ENCODE data around the gene MGMT.
A peak's percentile ranks its signal among the peaks of the same experiment; 100 is the strongest.

MGMT gene

GRCh38 chr10:129601737-129602136 lies 134.7 kb downstream of the MGMT start:
- H3K36me3 Mint-ChIP-seq = peaks cover 9% of the 10 kb centered on the region
- peak; percentile 65 for ATAC-seq (ENCODE audit: low read depth)
- H3K27me3 Mint-ChIP-seq = no peaks in the 10 kb centered on the region
- peaks cover 21% of the 10 kb centered on the region for H3K4me1 Mint-ChIP-seq
- no peak overlapping the region for H3K4me3 Mint-ChIP-seq
- peak overlapping the region; percentile 79 for H3K27ac Mint-ChIP-seq
- H3K9me3 Mint-ChIP-seq = no peaks in the 10 kb centered on the region
- DNase-seq (ENCODE audit: low spot score in 2 of 2) = peak in 1 of 2 donors; percentile 41

GRCh38 chr10:129602938-129603535 lies 136.0 kb downstream of the MGMT start:
- Mint-ChIP-seq H3K9me3 (no peaks in the 10 kb centered on the region), H3K36me3 (peaks cover 4% of the 10 kb centered on the region), H3K27me3 (no peaks in the 10 kb centered on the region), H3K27ac (peak overlapping the region; percentile 91), H3K4me3 (no peak overlapping the region), H3K4me1 (peaks cover 23% of the 10 kb centered on the region)
- ATAC-seq (ENCODE audit: low read depth) = no peak
- DNase-seq (ENCODE audit: low spot score in 2 of 2) = no peak

GRCh38 chr10:129604333-129605032 lies 137.4 kb downstream of the MGMT start:
- no peak overlapping the region for H3K4me3 Mint-ChIP-seq
- peak overlapping the region; percentile 91 for H3K27ac Mint-ChIP-seq
- H3K36me3 Mint-ChIP-seq = peaks cover 2% of the 10 kb centered on the region
- DNase-seq (ENCODE audit: low spot score in 2 of 2) (no peak), ATAC-seq (ENCODE audit: low read depth) (no peak)
- H3K9me3 Mint-ChIP-seq = no peaks in the 10 kb centered on the region
- H3K4me1 Mint-ChIP-seq = peaks cover 23% of the 10 kb centered on the region
- no peaks in the 10 kb centered on the region for H3K27me3 Mint-ChIP-seq

- no peaks in the 10 kb centered on the region for H3K27me3 Mint-ChIP-seq
- H3K4me1 Mint-ChIP-seq = peaks cover 23% of the 10 kb centered on the region
- peak overlapping the region; percentile 81 for H3K4me3 Mint-ChIP-seq
- ATAC-seq (ENCODE audit: low read depth) = peak; percentile 33
- no peaks in the 10 kb centered on the region for H3K9me3 Mint-ChIP-seq
- H3K27ac Mint-ChIP-seq = peak overlapping the region; percentile 91
- H3K36me3 Mint-ChIP-seq = no peaks in the 10 kb centered on the region
- peak in 1 of 2 donors; percentile 14 for DNase-seq (ENCODE audit: low spot score in 2 of 2)
Observed at GRCh38 chr10:129605266-129605985, 138.4 kb downstream of the MGMT start.

- Mint-ChIP-seq H3K27me3 (no peaks in the 10 kb centered on the region), H3K27ac (peak overlapping the region; percentile 91), H3K4me3 (peak overlapping the region; percentile 81), H3K36me3 (peaks cover 2% of the 10 kb centered on the region), H3K9me3 (no peaks in the 10 kb centered on the region), H3K4me1 (peaks cover 23% of the 10 kb centered on the region)
- peak in 1 of 2 donors; percentile 42 for DNase-seq (ENCODE audit: low spot score in 2 of 2)
- peak; percentile 79 for ATAC-seq (ENCODE audit: low read depth)
Observed at GRCh38 chr10:129605986-129606518, 139.0 kb downstream of the MGMT start.

GRCh38 chr10:129607607-129608109 lies 140.6 kb downstream of the MGMT start:
- no peaks in the 10 kb centered on the region for H3K27me3 Mint-ChIP-seq
- DNase-seq (ENCODE audit: low spot score in 2 of 2) = no peak
- peaks cover 17% of the 10 kb centered on the region for H3K4me1 Mint-ChIP-seq
- H3K9me3 Mint-ChIP-seq = no peaks in the 10 kb centered on the region
- no peak for ATAC-seq (ENCODE audit: low read depth)
- H3K4me3 Mint-ChIP-seq = no peak overlapping the region
- no peak overlapping the region for H3K27ac Mint-ChIP-seq
- peaks cover 3% of the 10 kb centered on the region for H3K36me3 Mint-ChIP-seq

- H3K9me3 Mint-ChIP-seq = no peaks in the 10 kb centered on the region
- no peak overlapping the region for H3K27ac Mint-ChIP-seq
Observed at GRCh38 chr10:129608653-129609052, 141.6 kb downstream of the MGMT start.

GRCh38 chr10:129609551-129609950 lies 142.5 kb downstream of the MGMT start:
- Mint-ChIP-seq H3K9me3 (no peaks in the 10 kb centered on the region), H3K27ac (peak overlapping the region; percentile 35), H3K36me3 (peaks cover 3% of the 10 kb centered on the region), H3K4me1 (peaks cover 17% of the 10 kb centered on the region), H3K27me3 (no peaks in the 10 kb centered on the region), H3K4me3 (no peak overlapping the region)
- DNase-seq (ENCODE audit: low spot score in 2 of 2) = no peak
- ATAC-seq (ENCODE audit: low read depth) = no peak

More at GRCh38 chr10:129608653-129609052, 141.6 kb downstream of the MGMT start:
- DNase-seq (ENCODE audit: low spot score in 2 of 2) (no peak), ATAC-seq (ENCODE audit: low read depth) (no peak)
- no peak overlapping the region for H3K4me3 Mint-ChIP-seq
- H3K4me1 Mint-ChIP-seq = peaks cover 17% of the 10 kb centered on the region
- H3K36me3 Mint-ChIP-seq = peaks cover 3% of the 10 kb centered on the region
- no peaks in the 10 kb centered on the region for H3K27me3 Mint-ChIP-seq

GRCh38 chr10:129612481-129613109 lies 145.6 kb downstream of the MGMT start:
- Mint-ChIP-seq H3K27me3 (no peaks in the 10 kb centered on the region), H3K27ac (no peak overlapping the region), H3K36me3 (peaks cover 15% of the 10 kb centered on the region), H3K9me3 (no peaks in the 10 kb centered on the region), H3K4me3 (no peak overlapping the region), H3K4me1 (peaks cover 11% of the 10 kb centered on the region)
- DNase-seq (ENCODE audit: low spot score in 2 of 2) = no peak
- ATAC-seq (ENCODE audit: low read depth) = no peak

GRCh38 chr10:129613377-129613980 lies 146.4 kb downstream of the MGMT start:
- DNase-seq (ENCODE audit: low spot score in 2 of 2) = no peak
- ATAC-seq (ENCODE audit: low read depth) = no peak
- no peak overlapping the region for H3K4me3 Mint-ChIP-seq
- no peaks in the 10 kb centered on the region for H3K9me3 Mint-ChIP-seq
- peaks cover 13% of the 10 kb centered on the region for H3K4me1 Mint-ChIP-seq
- H3K27me3 Mint-ChIP-seq = no peaks in the 10 kb centered on the region
- H3K27ac Mint-ChIP-seq = no peak overlapping the region
- peaks cover 16% of the 10 kb centered on the region for H3K36me3 Mint-ChIP-seq

GRCh38 chr10:129614341-129614740 lies 147.3 kb downstream of the MGMT start:
- Mint-ChIP-seq H3K36me3 (peaks cover 18% of the 10 kb centered on the region), H3K4me1 (peaks cover 15% of the 10 kb centered on the region)
- no peak for ATAC-seq (ENCODE audit: low read depth)

GRCh38 chr10:129615381-129615780 lies 148.3 kb downstream of the MGMT start:
- Mint-ChIP-seq H3K36me3 (peaks cover 20% of the 10 kb centered on the region), H3K27ac (no peak overlapping the region), H3K27me3 (no peaks in the 10 kb centered on the region), H3K9me3 (no peaks in the 10 kb centered on the region), H3K4me3 (no peak overlapping the region), H3K4me1 (peaks cover 17% of the 10 kb centered on the region)
- ATAC-seq (ENCODE audit: low read depth) (no peak), DNase-seq (ENCODE audit: low spot score in 2 of 2) (no peak)

More at GRCh38 chr10:129614341-129614740, 147.3 kb downstream of the MGMT start:
- no peaks in the 10 kb centered on the region for H3K9me3 Mint-ChIP-seq
- H3K27ac Mint-ChIP-seq = no peak overlapping the region
- no peaks in the 10 kb centered on the region for H3K27me3 Mint-ChIP-seq
- DNase-seq (ENCODE audit: low spot score in 2 of 2) = no peak
- no peak overlapping the region for H3K4me3 Mint-ChIP-seq

- H3K4me1 Mint-ChIP-seq = peaks cover 17% of the 10 kb centered on the region
- no peaks in the 10 kb centered on the region for H3K9me3 Mint-ChIP-seq
- ATAC-seq (ENCODE audit: low read depth) (no peak), DNase-seq (ENCODE audit: low spot score in 2 of 2) (no peak)
- H3K36me3 Mint-ChIP-seq = peaks cover 19% of the 10 kb centered on the region
- no peak overlapping the region for H3K4me3 Mint-ChIP-seq
- H3K27ac Mint-ChIP-seq = no peak overlapping the region
- H3K27me3 Mint-ChIP-seq = no peaks in the 10 kb centered on the region
Observed at GRCh38 chr10:129615921-129616525, 149.0 kb downstream of the MGMT start.
